ENCODE measurements around the gene SVIL. TPM values are rescaled to one million over a fixed set of nuclear protein-coding genes. Genes with fewer than 3 reads are reported as not detected.
"Not testable (repeated sequence)": the region's sequence is repeated elsewhere in the genome, so short reads cannot be mapped to it uniquely, and the experiment has no call there.

Gene SVIL
- total and polyA plus RNA-seq, 9 donors, result 129 to 229 (median 173) TPM

- no peak for DNase-seq
- Histone ChIP-seq H3K27ac (ENCODE audit: low read length) (no peak overlapping the region), H3K4me1 (ENCODE audit: control insufficient read depth, insufficient read depth, low read length) (no peaks in the 10 kb centered on the region), H3K9me3 (replicated peaks; ENCODE audit: control insufficient read depth, low read depth, low read length) (no peaks in the 10 kb centered on the region), H3K4me3 (ENCODE audit: low read length) (no peak overlapping the region), H3K27me3 (ENCODE audit: control insufficient read depth, insufficient read depth, low read length) (no peaks in the 10 kb centered on the region), H3K36me3 (ENCODE audit: control insufficient read depth, insufficient read depth, low read length) (peaks cover 39% of the 10 kb centered on the region)
- 78% methylated on average over 4 of the region's 13 CpGs for WGBS (ENCODE audit: insufficient coverage)
These were observed 126.1 kb downstream of the SVIL start for GRCh38 chr10:29508554-29509244.

GRCh38 chr10:29507750-29508149 lies 127.0 kb downstream of the SVIL start:
- not testable (repeated sequence) for H3K9me3 ChIP-seq (replicated peaks; ENCODE audit: control insufficient read depth, low read depth, low read length); H3K4me1 ChIP-seq (ENCODE audit: control insufficient read depth, insufficient read depth, low read length); H3K27ac ChIP-seq (ENCODE audit: low read length); H3K4me3 ChIP-seq (ENCODE audit: low read length); DNase-seq; H3K27me3 ChIP-seq (ENCODE audit: control insufficient read depth, insufficient read depth, low read length)
- WGBS (ENCODE audit: insufficient coverage), result no CpG with 5 or more reads among the region's 4 CpGs
- H3K36me3 ChIP-seq (ENCODE audit: control insufficient read depth, insufficient read depth, low read length), result peaks cover 38% of the 10 kb centered on the region

- not testable (repeated sequence) for H3K27ac ChIP-seq (ENCODE audit: low read length); DNase-seq; H3K4me3 ChIP-seq (ENCODE audit: low read length); H3K4me1 ChIP-seq (ENCODE audit: control insufficient read depth, insufficient read depth, low read length); H3K9me3 ChIP-seq (replicated peaks; ENCODE audit: control insufficient read depth, low read depth, low read length); H3K27me3 ChIP-seq (ENCODE audit: control insufficient read depth, insufficient read depth, low read length)
- peaks cover 36% of the 10 kb centered on the region for H3K36me3 ChIP-seq (ENCODE audit: control insufficient read depth, insufficient read depth, low read length)
- WGBS (ENCODE audit: insufficient coverage), result 65% methylated on average over 3 of the region's 11 CpGs
These were observed 128.3 kb downstream of the SVIL start for GRCh38 chr10:29506324-29506921.

- WGBS (ENCODE audit: insufficient coverage), result no CpG with 5 or more reads among the region's 1 CpG
- Histone ChIP-seq H3K4me3 (ENCODE audit: low read length) (no peak overlapping the region), H3K36me3 (ENCODE audit: control insufficient read depth, insufficient read depth, low read length) (peaks cover 36% of the 10 kb centered on the region), H3K27me3 (ENCODE audit: control insufficient read depth, insufficient read depth, low read length) (no peaks in the 10 kb centered on the region), H3K9me3 (replicated peaks; ENCODE audit: control insufficient read depth, low read depth, low read length) (no peaks in the 10 kb centered on the region), H3K4me1 (ENCODE audit: control insufficient read depth, insufficient read depth, low read length) (no peaks in the 10 kb centered on the region), H3K27ac (ENCODE audit: low read length) (no peak overlapping the region)
- DNase-seq, result no peak
These were observed 132.4 kb downstream of the SVIL start for GRCh38 chr10:29502351-29502750.

GRCh38 chr10:29501692-29502091 lies 133.1 kb downstream of the SVIL start:
- no peaks in the 10 kb centered on the region for H3K4me1 ChIP-seq (ENCODE audit: control insufficient read depth, insufficient read depth, low read length)
- 92% methylated on average over 6 of the region's 7 CpGs for WGBS (ENCODE audit: insufficient coverage)
- no peak overlapping the region for H3K4me3 ChIP-seq (ENCODE audit: low read length)
- H3K27me3 ChIP-seq (ENCODE audit: control insufficient read depth, insufficient read depth, low read length), result no peaks in the 10 kb centered on the region
- no peak overlapping the region for H3K27ac ChIP-seq (ENCODE audit: low read length)
- DNase-seq, result no peak
- H3K36me3 ChIP-seq (ENCODE audit: control insufficient read depth, insufficient read depth, low read length), result peaks cover 32% of the 10 kb centered on the region
- H3K9me3 ChIP-seq (replicated peaks; ENCODE audit: control insufficient read depth, low read depth, low read length), result no peaks in the 10 kb centered on the region

GRCh38 chr10:29499993-29500537 lies 134.7 kb downstream of the SVIL start:
- no peak overlapping the region for H3K27ac ChIP-seq (ENCODE audit: low read length)
- no peak for DNase-seq
- H3K36me3 ChIP-seq (ENCODE audit: control insufficient read depth, insufficient read depth, low read length), result peaks cover 39% of the 10 kb centered on the region
- no peak overlapping the region for H3K4me3 ChIP-seq (ENCODE audit: low read length)
- H3K9me3 ChIP-seq (replicated peaks; ENCODE audit: control insufficient read depth, low read depth, low read length), result no peaks in the 10 kb centered on the region
- H3K27me3 ChIP-seq (ENCODE audit: control insufficient read depth, insufficient read depth, low read length), result no peaks in the 10 kb centered on the region
- no peaks in the 10 kb centered on the region for H3K4me1 ChIP-seq (ENCODE audit: control insufficient read depth, insufficient read depth, low read length)
- 87% methylated on average over 7 of the region's 13 CpGs for WGBS (ENCODE audit: insufficient coverage)

GRCh38 chr10:29496341-29497162 lies 138.2 kb downstream of the SVIL start:
- 24% methylated on average over 5 of the region's 14 CpGs for WGBS (ENCODE audit: insufficient coverage)

GRCh38 chr10:29495366-29495765 lies 139.4 kb downstream of the SVIL start:
- no peak for DNase-seq
- no peaks in the 10 kb centered on the region for H3K27me3 ChIP-seq (ENCODE audit: control insufficient read depth, insufficient read depth, low read length)
- WGBS (ENCODE audit: insufficient coverage), result 61% methylated on average over 9 of the region's 9 CpGs
- H3K36me3 ChIP-seq (ENCODE audit: control insufficient read depth, insufficient read depth, low read length), result peaks cover 61% of the 10 kb centered on the region
- no peaks in the 10 kb centered on the region for H3K9me3 ChIP-seq (replicated peaks; ENCODE audit: control insufficient read depth, low read depth, low read length)
- no peak overlapping the region for H3K27ac ChIP-seq (ENCODE audit: low read length)
- no peak overlapping the region for H3K4me3 ChIP-seq (ENCODE audit: low read length)
- H3K4me1 ChIP-seq (ENCODE audit: control insufficient read depth, insufficient read depth, low read length), result no peaks in the 10 kb centered on the region

More at GRCh38 chr10:29496341-29497162, 138.2 kb downstream of the SVIL start:
- Histone ChIP-seq H3K4me3 (ENCODE audit: low read length) (no peak overlapping the region), H3K4me1 (ENCODE audit: control insufficient read depth, insufficient read depth, low read length) (no peaks in the 10 kb centered on the region), H3K36me3 (ENCODE audit: control insufficient read depth, insufficient read depth, low read length) (peaks cover 56% of the 10 kb centered on the region), H3K27ac (ENCODE audit: low read length) (no peak overlapping the region), H3K27me3 (ENCODE audit: control insufficient read depth, insufficient read depth, low read length) (no peaks in the 10 kb centered on the region), H3K9me3 (replicated peaks; ENCODE audit: control insufficient read depth, low read depth, low read length) (no peaks in the 10 kb centered on the region)
- peak; percentile 48 for DNase-seq

- no peak for DNase-seq
- peaks cover 64% of the 10 kb centered on the region for H3K36me3 ChIP-seq (ENCODE audit: control insufficient read depth, insufficient read depth, low read length)
- H3K4me3 ChIP-seq (ENCODE audit: low read length), result no peak overlapping the region
- 100% methylated on average over 1 of the region's 6 CpGs for WGBS (ENCODE audit: insufficient coverage)
- H3K27me3 ChIP-seq (ENCODE audit: control insufficient read depth, insufficient read depth, low read length), result no peaks in the 10 kb centered on the region
- H3K9me3 ChIP-seq (replicated peaks; ENCODE audit: control insufficient read depth, low read depth, low read length), result no peaks in the 10 kb centered on the region
- H3K27ac ChIP-seq (ENCODE audit: low read length), result no peak overlapping the region
- H3K4me1 ChIP-seq (ENCODE audit: control insufficient read depth, insufficient read depth, low read length), result no peaks in the 10 kb centered on the region
These were observed 141.1 kb downstream of the SVIL start for GRCh38 chr10:29493697-29494096.

- H3K4me3 ChIP-seq (ENCODE audit: low read length), result no peak overlapping the region
- H3K27ac ChIP-seq (ENCODE audit: low read length), result no peak overlapping the region
- DNase-seq, result no peak
- no peaks in the 10 kb centered on the region for H3K9me3 ChIP-seq (replicated peaks; ENCODE audit: control insufficient read depth, low read depth, low read length)
- WGBS (ENCODE audit: insufficient coverage), result 87% methylated on average over 6 of the region's 11 CpGs
- no peaks in the 10 kb centered on the region for H3K27me3 ChIP-seq (ENCODE audit: control insufficient read depth, insufficient read depth, low read length)
- H3K4me1 ChIP-seq (ENCODE audit: control insufficient read depth, insufficient read depth, low read length), result no peaks in the 10 kb centered on the region
- peaks cover 73% of the 10 kb centered on the region for H3K36me3 ChIP-seq (ENCODE audit: control insufficient read depth, insufficient read depth, low read length)
These were observed 142.0 kb downstream of the SVIL start for GRCh38 chr10:29492774-29493173.

Data from muscle of leg (tissue), 11 donors.